Raji (cell line): ENCODE data around the gene ANTKMT.

ENCODE experiments used
- POLR2A ChIP-seq: IDR thresholded peaks from 2 replicates; pipeline ENCODE4 v1.6.1; 2011; ENCODE audit warnings: low read depth, low read length, control low read depth; ENCODE audit not compliant: insufficient read depth

Gene ANTKMT

GRCh38 chr16:704552-705380 lies 16.2 kb upstream of the ANTKMT start:
- TF ChIP-seq POLR2A: no peak

- TF ChIP-seq POLR2A: no peak
These were observed 15.3 kb upstream of the ANTKMT start, which contains the start of gene FBXL16 for GRCh38 chr16:705431-706188. Gene FBXL16 (minus strand): TSS chr16:705801. CDS start chr16:697405, 8,396 bp downstream.

GRCh38 chr16:706189-707061 lies 14.5 kb upstream of the ANTKMT start:
- TF ChIP-seq POLR2A: no peak

GRCh38 chr16:707062-707538 lies 13.8 kb upstream of the ANTKMT start:
- no peak for TF ChIP-seq POLR2A

GRCh38 chr16:708019-708418 lies 12.9 kb upstream of the ANTKMT start:
- no peak for TF ChIP-seq POLR2A

- TF ChIP-seq POLR2A: no peak
These were observed 12.0 kb upstream of the ANTKMT start for GRCh38 chr16:708959-709358.

GRCh38 chr16:709566-710499 lies 11.1 kb upstream of the ANTKMT start:
- TF ChIP-seq POLR2A: no peak

GRCh38 chr16:710500-711075 lies 10.4 kb upstream of the ANTKMT start:
- no peak for TF ChIP-seq POLR2A

- TF ChIP-seq POLR2A: no peak
These were observed 9.9 kb upstream of the ANTKMT start for GRCh38 chr16:711084-711483.

GRCh38 chr16:711548-712320 lies 9.2 kb upstream of the ANTKMT start:
- no peak; the same call in 1 of the 2 replicates for TF ChIP-seq POLR2A

GRCh38 chr16:714079-714478 lies 6.9 kb upstream of the ANTKMT start:
- no peak; the same call in 1 of the 2 replicates for TF ChIP-seq POLR2A

GRCh38 chr16:714558-715476 lies 6.1 kb upstream of the ANTKMT start, which contains the start of gene METRN:
Gene METRN (plus strand): TSS chr16:715118. CDS start chr16:715290, 172 bp downstream.
- TF ChIP-seq POLR2A: no peak; the same call in 1 of the 2 replicates
